Transverse colon (tissue), 4 donors: ENCODE results near the gene OR9A4. TPM values are rescaled to one million over a fixed set of nuclear protein-coding genes. Genes with fewer than 3 reads are reported as not detected.

ENCODE experiments used
- DNase-seq: peaks from one replicate; pipeline ENCODE4 v3.0.0-alpha.2; 2019
- H3K27ac ChIP-seq, 4 donors: fragments of 200-600 bp; sonication (generic); 2 replicates each; pipeline ENCODE4 v1.5.1; 2016 to 2018; ENCODE audit warnings: inconsistent platforms in 4 of 4
- H3K27me3 ChIP-seq: fragments of 200-600 bp; sonication (generic); 2 replicates; pipeline ENCODE4 v1.5.1; 2017; ENCODE audit warnings: inconsistent platforms
- H3K36me3 ChIP-seq, 4 donors: fragments of 200-600 bp; sonication (generic); 2 replicates each; pipeline ENCODE4 v1.5.1; 2017 to 2019; ENCODE audit warnings: inconsistent platforms in 4 of 4
- H3K4me1 ChIP-seq, 4 donors: fragments of 200-600 bp; sonication (generic); 2 replicates each; pipeline ENCODE4 v1.5.1; 2017 to 2020; ENCODE audit warnings: inconsistent platforms in 4 of 4
- H3K4me3 ChIP-seq, 4 donors: fragments of 200-600 bp; sonication (generic); 1 replicate in 1 of 4; 2 replicates in 3 of 4; pipeline versions ENCODE4 v1.5.1 to v1.6.1; 2017 to 2019; ENCODE audit warnings: inconsistent platforms in 4 of 4
- H3K9me3 ChIP-seq, 2 donors: fragments of 200-600 bp; sonication (generic); 2 replicates each; pipeline ENCODE4 v1.5.1; 2017 to 2019; ENCODE audit warnings: inconsistent platforms in 2 of 2
- EP300 ChIP-seq: sonication (generic); formaldehyde crosslinking; IDR thresholded peaks from one replicate; pipeline ENCODE4 v1.6.1; 2017; ENCODE audit warnings: antibody characterized with exemption, low read depth
- POLR2A ChIP-seq: fragments of 450-650 bp; IDR thresholded peaks from one replicate; pipeline ENCODE4 v1.6.1; 2016; ENCODE audit warnings: antibody characterized with exemption, mild to moderate bottlenecking, moderate library complexity
- POLR2AphosphoS5 ChIP-seq, 3 donors: sonication (generic); formaldehyde crosslinking; IDR thresholded peaks; one replicate each; pipeline ENCODE4 v1.6.1; 2016; ENCODE audit warnings: antibody characterized with exemption in 3 of 3
- WGBS, 2 donors: methylation state at CpG; one replicate each; pipeline ENCODE4 v1.1.5; 2018; ENCODE audit warnings: low coverage in 1 of 2; 5-methylcytosine and 5-hydroxymethylcytosine counted together
- in situ Hi-C, 4 donors: fragments of 200-750 bp; cut with MboI; loops; one replicate each; pipeline versions ENCODE4 v1.15.0 to v1.15.1; 2017; ENCODE audit warnings: low sequenced_read_pairs in 3 of 4, low pct_ligation_motif_present in 1 of 4, low pct_unique_long_range_greater_than_20kb in 1 of 4
- intact Hi-C: fragments of 100-400 bp; cut with DNase I; formaldehyde crosslinking; loops from one replicate; pipeline ENCODE4 v1.15.1; 2023; ENCODE audit warnings: low total_unique reads
- total RNA-seq, 4 donors: library from RNA; depleted of rRNA; stranded (reverse); fragments of >200 nt; gene quantifications; one replicate each; pipeline ENCODE4 v1.1.0, GENCODE V29; 2016
- TF ChIP-seq, protein P1 (sequence below), 5 experiments: fragments of 200-600 bp in 3 of 5; fragments of 450-650 bp in 2 of 5; sonication (generic) in 3 of 5; IDR thresholded peaks; 1 replicate in 2 of 5; 2 replicates in 3 of 5; pipeline ENCODE4 v1.5.1; 2016 to 2017; ENCODE audit warnings: antibody characterized with exemption in 5 of 5, inconsistent platforms in 3 of 5, mild to moderate bottlenecking in 2 of 5, moderate library complexity in 1 of 5

The OR9A4 gene, protein sequence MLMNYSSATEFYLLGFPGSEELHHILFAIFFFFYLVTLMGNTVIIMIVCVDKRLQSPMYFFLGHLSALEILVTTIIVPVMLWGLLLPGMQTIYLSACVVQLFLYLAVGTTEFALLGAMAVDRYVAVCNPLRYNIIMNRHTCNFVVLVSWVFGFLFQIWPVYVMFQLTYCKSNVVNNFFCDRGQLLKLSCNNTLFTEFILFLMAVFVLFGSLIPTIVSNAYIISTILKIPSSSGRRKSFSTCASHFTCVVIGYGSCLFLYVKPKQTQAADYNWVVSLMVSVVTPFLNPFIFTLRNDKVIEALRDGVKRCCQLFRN
- not detected for total RNA-seq

DNA sequence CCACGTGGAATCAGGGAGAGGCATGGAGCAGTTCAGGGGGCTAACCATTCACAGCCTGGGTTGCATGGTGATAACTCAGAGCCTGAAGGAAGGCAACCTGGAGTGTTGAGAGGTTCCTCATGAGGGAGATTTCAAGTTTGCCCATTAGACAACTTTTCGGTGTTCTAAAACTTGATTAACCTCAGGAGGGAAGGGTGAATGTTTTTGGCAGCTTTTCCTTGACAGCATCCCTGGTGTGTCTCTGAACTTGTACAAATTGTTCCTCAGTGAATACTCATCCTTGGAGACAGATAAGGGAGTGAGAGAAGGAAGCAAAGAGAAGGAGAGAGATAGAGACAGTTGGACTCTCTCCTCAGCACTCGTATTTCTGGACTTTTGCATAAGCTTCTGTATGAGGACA lies at the start of gene OR9A4:
TSS of gene OR9A4 (plus strand) at position 301 of the 400 bp plus-strand sequence. CDS start 2,477 bp downstream, outside the sequence.
- 71% methylated on average over 3 of the region's 3 CpGs; no CpG with 5 or more reads in 1 of the 2 donors for WGBS, 2 donors
- Histone ChIP-seq H3K9me3 (no peaks in the 10 kb centered on the region), H3K36me3 (no peaks in the 10 kb centered on the region), H3K4me1 (no peaks in the 10 kb centered on the region), H3K27ac (no peak within 1 kb of the TSS), H3K27me3 (no peaks in the 10 kb centered on the region), H3K4me3 (no peak within 1 kb of the TSS)
- no peak for TF ChIP-seq POLR2AphosphoS5 (IDR thresholded peaks at IDR 0.05)
- TF ChIP-seq EP300, result no peak
- TF ChIP-seq, protein P1, sequence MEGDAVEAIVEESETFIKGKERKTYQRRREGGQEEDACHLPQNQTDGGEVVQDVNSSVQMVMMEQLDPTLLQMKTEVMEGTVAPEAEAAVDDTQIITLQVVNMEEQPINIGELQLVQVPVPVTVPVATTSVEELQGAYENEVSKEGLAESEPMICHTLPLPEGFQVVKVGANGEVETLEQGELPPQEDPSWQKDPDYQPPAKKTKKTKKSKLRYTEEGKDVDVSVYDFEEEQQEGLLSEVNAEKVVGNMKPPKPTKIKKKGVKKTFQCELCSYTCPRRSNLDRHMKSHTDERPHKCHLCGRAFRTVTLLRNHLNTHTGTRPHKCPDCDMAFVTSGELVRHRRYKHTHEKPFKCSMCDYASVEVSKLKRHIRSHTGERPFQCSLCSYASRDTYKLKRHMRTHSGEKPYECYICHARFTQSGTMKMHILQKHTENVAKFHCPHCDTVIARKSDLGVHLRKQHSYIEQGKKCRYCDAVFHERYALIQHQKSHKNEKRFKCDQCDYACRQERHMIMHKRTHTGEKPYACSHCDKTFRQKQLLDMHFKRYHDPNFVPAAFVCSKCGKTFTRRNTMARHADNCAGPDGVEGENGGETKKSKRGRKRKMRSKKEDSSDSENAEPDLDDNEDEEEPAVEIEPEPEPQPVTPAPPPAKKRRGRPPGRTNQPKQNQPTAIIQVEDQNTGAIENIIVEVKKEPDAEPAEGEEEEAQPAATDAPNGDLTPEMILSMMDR (IDR thresholded peaks at IDR 0.05), result no peak
- TF ChIP-seq POLR2A, result no peak
- intact Hi-C loops (no loop called here), in situ Hi-C loops (no loop called here)
- DNase-seq, result no peak

DNA sequence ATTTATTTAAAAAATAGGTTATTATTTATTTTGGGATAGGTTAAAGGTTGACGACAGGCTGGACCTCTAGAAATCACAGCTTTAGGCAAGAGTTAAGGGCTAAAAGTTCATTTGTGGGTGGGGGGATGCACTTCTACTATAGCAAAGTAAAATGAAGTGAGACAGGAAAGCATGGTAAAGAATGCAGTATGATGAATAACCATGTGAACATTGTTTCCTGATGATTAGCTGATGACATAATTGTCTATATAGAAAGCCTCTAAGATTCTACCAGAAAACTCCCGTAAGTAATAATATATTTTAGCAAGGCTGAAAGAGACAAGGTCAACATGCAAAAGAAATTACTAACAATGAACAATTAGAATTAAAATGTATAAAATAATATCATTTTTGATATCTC lies 49.2 kb upstream of the OR9A4 start:
- DNase-seq, result no peak
- WGBS, 2 donors, result 88 to 92% methylated on average over 2 of the region's 2 CpGs
- intact Hi-C loops, result no loop called here
- Histone ChIP-seq H3K4me1 (no peaks in the 10 kb centered on the region), H3K27me3 (no peaks in the 10 kb centered on the region), H3K27ac (no peak overlapping the region), H3K9me3 (no peaks in the 10 kb centered on the region), H3K36me3 (no peaks in the 10 kb centered on the region), H3K4me3 (no peak overlapping the region)
- no peak for TF ChIP-seq POLR2A
- no peak for TF ChIP-seq EP300
- TF ChIP-seq POLR2AphosphoS5 (IDR thresholded peaks at IDR 0.05), result no peak
- TF ChIP-seq, protein P1 (IDR thresholded peaks at IDR 0.05), result no peak
- in situ Hi-C loops, result no loop called here

DNA sequence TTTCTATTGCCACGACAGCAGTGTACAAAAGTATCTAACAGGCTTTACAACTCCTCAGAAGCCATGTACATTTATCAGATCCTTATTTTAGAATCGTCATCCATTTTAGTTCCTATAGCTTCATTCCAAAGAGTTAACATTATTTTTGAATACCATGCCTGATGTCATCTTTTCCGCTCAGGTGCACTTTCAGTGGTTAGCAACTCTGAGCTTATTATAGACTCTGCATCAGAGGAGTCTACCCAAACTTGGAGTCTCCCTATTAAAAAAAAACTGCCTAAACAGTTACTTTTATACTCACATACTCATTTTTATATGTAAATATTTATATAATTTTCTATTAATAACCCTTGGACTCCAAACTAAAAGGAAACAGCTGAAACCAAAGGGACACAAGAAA lies 43.3 kb upstream of the OR9A4 start:
- Histone ChIP-seq H3K4me1 (no peaks in the 10 kb centered on the region), H3K36me3 (no peaks in the 10 kb centered on the region), H3K4me3 (no peak overlapping the region), H3K27me3 (no peaks in the 10 kb centered on the region), H3K27ac (no peak overlapping the region), H3K9me3 (no peaks in the 10 kb centered on the region)
- no peak for DNase-seq
- 76 to 85% methylated on average over 3 of the region's 3 CpGs for WGBS, 2 donors
- TF ChIP-seq, protein P1 (IDR thresholded peaks at IDR 0.05), result no peak
- TF ChIP-seq POLR2A (no peak), EP300 (no peak), POLR2AphosphoS5 (IDR thresholded peaks at IDR 0.05) (no peak)
- intact Hi-C loops (no loop called here), in situ Hi-C loops (no loop called here)

DNA sequence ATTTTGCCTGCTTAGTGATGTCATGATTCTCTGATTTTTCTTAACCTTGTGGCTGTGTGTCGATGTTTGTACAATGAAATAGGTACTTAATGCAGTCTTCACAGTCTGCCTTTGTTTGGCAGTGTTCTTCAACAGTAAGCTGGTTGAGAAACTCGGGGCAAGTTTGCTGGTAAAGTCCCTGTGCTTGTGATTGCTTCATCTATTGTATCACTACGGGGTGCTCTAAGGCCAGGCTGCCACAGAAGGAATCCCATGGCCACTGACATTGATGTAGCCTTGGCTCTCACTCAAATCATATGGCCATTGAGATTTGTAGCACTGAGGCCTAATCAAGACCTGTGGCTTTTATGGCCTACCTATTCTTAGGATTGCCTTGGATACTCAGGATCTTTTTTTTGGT lies 41.4 kb upstream of the OR9A4 start:
- H3K27ac ChIP-seq, result no peak overlapping the region
- no peaks in the 10 kb centered on the region for H3K9me3 ChIP-seq
- no peak overlapping the region for H3K4me3 ChIP-seq
- TF ChIP-seq POLR2AphosphoS5 (IDR thresholded peaks at IDR 0.05), result no peak
- TF ChIP-seq, protein P1 (IDR thresholded peaks at IDR 0.05), result no peak
- TF ChIP-seq EP300, result no peak
- TF ChIP-seq POLR2A, result no peak
- in situ Hi-C loops, result no loop called here
- no peaks in the 10 kb centered on the region for H3K27me3 ChIP-seq
- intact Hi-C loops, result no loop called here
- 66% methylated on average over 3 of the region's 3 CpGs; no CpG with 5 or more reads in 1 of the 2 donors for WGBS, 2 donors
- no peaks in the 10 kb centered on the region for H3K4me1 ChIP-seq
- no peak for DNase-seq
- H3K36me3 ChIP-seq, result no peaks in the 10 kb centered on the region
